Esophagus muscularis mucosa (tissue), 4 donors: ENCODE data around the gene ARHGAP40.

Experiments used
- CTCF ChIP-seq, 3 experiments: fragments of 200-600 bp in 2 of 3; fragments of 450-650 bp in 1 of 3; sonication (generic) in 2 of 3; IDR thresholded peaks; one replicate each; pipeline ENCODE4 v1.5.1; 2017 to 2019; ENCODE audit warnings: antibody characterized with exemption in 3 of 3, mild to moderate bottlenecking in 2 of 3, moderate library complexity in 1 of 3
- EP300 ChIP-seq: sonication (generic); formaldehyde crosslinking; IDR thresholded peaks from one replicate; pipeline ENCODE4 v1.6.1; 2017; ENCODE audit warnings: antibody characterized with exemption
- POLR2A ChIP-seq: fragments of 450-650 bp; IDR thresholded peaks from one replicate; pipeline ENCODE4 v1.6.1; 2017; ENCODE audit warnings: antibody characterized with exemption, moderate library complexity, mild to moderate bottlenecking, low read depth
- POLR2AphosphoS5 ChIP-seq, 2 donors: sonication (generic); formaldehyde crosslinking; IDR thresholded peaks; one replicate each; pipeline ENCODE4 v1.6.1; 2017; ENCODE audit warnings: antibody characterized with exemption in 2 of 2

DNA sequence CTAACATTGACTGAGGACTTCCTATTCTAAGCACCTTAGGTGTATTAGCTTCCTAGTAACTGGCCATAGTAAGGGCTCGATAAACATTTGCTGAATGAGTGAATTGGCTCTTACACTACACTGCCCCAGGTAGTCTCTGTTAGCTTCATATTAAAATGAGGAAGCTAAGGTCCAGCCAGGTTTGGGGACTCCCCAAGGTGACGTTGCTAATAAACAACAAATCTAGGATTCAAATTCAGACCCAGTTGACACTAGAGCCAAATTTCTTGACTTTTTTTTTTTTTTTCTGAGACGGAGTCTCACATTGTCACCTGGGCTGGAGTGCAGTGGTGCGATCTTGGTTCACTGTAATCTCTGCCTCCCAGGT lies 16.2 kb downstream of the ARHGAP40 start:
- no peak for TF ChIP-seq POLR2AphosphoS5 (IDR thresholded peaks at IDR 0.05)
- no peak for TF ChIP-seq CTCF (IDR thresholded peaks at IDR 0.05)
- TF ChIP-seq POLR2A = no peak
- no peak for TF ChIP-seq EP300
